Measurements from ENCODE around the gene GIPC1. TPM values are rescaled to one million over a fixed set of nuclear protein-coding genes. Genes with fewer than 3 reads are reported as not detected.

The GIPC1 gene
- total and polyA plus RNA-seq, 9 of the 15 experiments (the other 6 are each of a cell fraction or from before 2014, with no cell fraction given) = 0.49 to 54.7 (median 24.8) TPM

DNA sequence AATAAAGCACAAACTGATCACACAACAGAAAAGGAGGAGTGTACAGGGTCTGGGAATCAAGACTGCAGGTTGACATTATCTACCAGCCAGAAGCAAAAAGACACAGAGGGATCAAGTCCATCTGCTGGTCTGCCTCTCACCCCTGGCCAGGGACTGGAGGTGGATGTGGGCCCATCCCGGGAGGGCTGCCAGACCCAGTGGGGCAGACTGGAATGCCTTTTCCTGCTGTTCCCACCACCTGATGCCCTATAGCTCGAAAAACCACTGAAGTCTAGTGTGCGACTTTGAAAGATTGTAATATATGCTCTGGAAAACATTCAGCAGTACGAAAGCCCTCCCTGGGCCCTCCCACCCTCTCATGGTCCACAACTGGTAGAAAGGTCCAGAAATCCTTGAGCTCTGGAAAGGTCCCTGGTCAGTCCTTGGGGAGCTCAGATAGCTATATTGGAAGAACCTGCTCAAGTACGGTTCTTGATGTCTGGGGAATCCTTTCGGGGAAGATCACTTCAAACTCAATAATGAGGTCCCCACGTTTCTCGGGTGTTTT lies 19.6 kb upstream of the GIPC1 start:
- in situ Hi-C loops (cut with MboI) = no loop called here
- no peaks in the 10 kb centered on the region for H3K27me3 ChIP-seq (ENCODE audit: control insufficient read depth in 2 of 2, insufficient read depth in 2 of 2, low read length in 2 of 2)
- 34% methylated on average over 7 of the region's 8 CpGs for WGBS (ENCODE audit: insufficient coverage, low coverage, missing lambda C conversion rate)
- BruUV-seq (replicated peaks) = no TSS peak
- no peak for FAIRE-seq
- no peak for ATAC-seq
- peaks cover 26% of the 10 kb centered on the region for H4K20me1 ChIP-seq (replicated peaks; ENCODE audit: control insufficient read depth, insufficient read depth, low read length)
- ChIA-PET POLR2A (interaction anchor here (0.6 to 6.3 kb wide), 6 partner anchors 9 to 249 kb away, joined by 3 to 70 read pairs (median 8); partner anchors contain the start of gene GIPC1), CTCF (ENCODE audit: low intra/inter-chr PET ratio) (no interaction called here)
- H3K9ac ChIP-seq (ENCODE audit: insufficient read depth in 1 of 2, low read depth in 2 of 2, low read length in 2 of 2) = peak overlapping the region; percentile 96 to 100; a peak in 3 of 4 replicates
- no peak overlapping the region for H2AFZ ChIP-seq (ENCODE audit: low read depth, low read length)
- H3K79me2 ChIP-seq (ENCODE audit: control insufficient read depth, insufficient read depth, low read length) = peaks cover 45% of the 10 kb centered on the region
- H3K36me3 ChIP-seq (ENCODE audit: control insufficient read depth, insufficient read depth, low read length) = peaks cover 38% of the 10 kb centered on the region
- DNase-seq (ENCODE audit: extremely low read depth in 1 of 4, low spot score in 3 of 4) = no peak
- intact Hi-C loops (cut with micrococcal nuclease) = loop anchor here (5.0 kb wide), 1 partner anchor 37 kb away; no protein-coding TSS in a partner anchor
- peak overlapping the region; percentile 35; the same call in 1 of the 3 replicates for H3K27ac ChIP-seq (ENCODE audit: extremely low read depth, low read depth, low read length)
- H3K4me1 ChIP-seq (replicated peaks in 1 of 2; ENCODE audit: control insufficient read depth in 2 of 2, insufficient read depth in 2 of 2, low read length in 2 of 2) = peaks cover 53 to 60% of the 10 kb centered on the region in 2 experiments
- no peaks in the 10 kb centered on the region for H3K9me1 ChIP-seq (ENCODE audit: control insufficient read depth, insufficient read depth, low read length)
- peak overlapping the region; percentile 98 for H3K4me3 ChIP-seq
- peak overlapping the region; percentile 99 for H3K4me2 ChIP-seq (ENCODE audit: insufficient read depth, low read length)
- H3K9me3 ChIP-seq (replicated peaks; ENCODE audit: control insufficient read depth, insufficient read depth, low read depth, low read length) = no peaks in the 10 kb centered on the region
- TF ChIP-seq PHTF2 (CRISPR knock-in tag; IDR thresholded peaks at IDR 0.05) (peak; percentile 35; the same call in 1 of the 2 replicates), CBFB (CRISPR knock-in tag; IDR thresholded peaks at IDR 0.05) (no peak), CCNT2 (IDR thresholded peaks at IDR 0.05; ENCODE audit: borderline replicate concordance, extremely low read depth, insufficient read length, low read depth, low read length) (peak; percentile 34), RBFOX2 (IDR thresholded peaks at IDR 0.05; ENCODE audit: low read depth, low read length) (peak; percentile 56; the same call in 1 of the 2 replicates), TAL1 (IDR thresholded peaks at IDR 0.05) (no peak), ZNF124 (CRISPR knock-in tag; IDR thresholded peaks at IDR 0.05) (no peak), ZNF121 (CRISPR knock-in tag; conservative IDR thresholded peaks at IDR 0.05) (no peak), KAT2B (IDR thresholded peaks at IDR 0.05; ENCODE audit: low read depth, low read length) (no peak), ZC3H4 (CRISPR knock-in tag; IDR thresholded peaks at IDR 0.05; ENCODE audit: borderline replicate concordance) (peak; percentile 41; the same call in 1 of the 2 replicates)
- TF ChIP-seq, protein P1, sequence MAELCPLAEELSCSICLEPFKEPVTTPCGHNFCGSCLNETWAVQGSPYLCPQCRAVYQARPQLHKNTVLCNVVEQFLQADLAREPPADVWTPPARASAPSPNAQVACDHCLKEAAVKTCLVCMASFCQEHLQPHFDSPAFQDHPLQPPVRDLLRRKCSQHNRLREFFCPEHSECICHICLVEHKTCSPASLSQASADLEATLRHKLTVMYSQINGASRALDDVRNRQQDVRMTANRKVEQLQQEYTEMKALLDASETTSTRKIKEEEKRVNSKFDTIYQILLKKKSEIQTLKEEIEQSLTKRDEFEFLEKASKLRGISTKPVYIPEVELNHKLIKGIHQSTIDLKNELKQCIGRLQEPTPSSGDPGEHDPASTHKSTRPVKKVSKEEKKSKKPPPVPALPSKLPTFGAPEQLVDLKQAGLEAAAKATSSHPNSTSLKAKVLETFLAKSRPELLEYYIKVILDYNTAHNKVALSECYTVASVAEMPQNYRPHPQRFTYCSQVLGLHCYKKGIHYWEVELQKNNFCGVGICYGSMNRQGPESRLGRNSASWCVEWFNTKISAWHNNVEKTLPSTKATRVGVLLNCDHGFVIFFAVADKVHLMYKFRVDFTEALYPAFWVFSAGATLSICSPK (IDR thresholded peaks at IDR 0.05; ENCODE audit: borderline replicate concordance) = no peak
- TF ChIP-seq, protein P2, sequence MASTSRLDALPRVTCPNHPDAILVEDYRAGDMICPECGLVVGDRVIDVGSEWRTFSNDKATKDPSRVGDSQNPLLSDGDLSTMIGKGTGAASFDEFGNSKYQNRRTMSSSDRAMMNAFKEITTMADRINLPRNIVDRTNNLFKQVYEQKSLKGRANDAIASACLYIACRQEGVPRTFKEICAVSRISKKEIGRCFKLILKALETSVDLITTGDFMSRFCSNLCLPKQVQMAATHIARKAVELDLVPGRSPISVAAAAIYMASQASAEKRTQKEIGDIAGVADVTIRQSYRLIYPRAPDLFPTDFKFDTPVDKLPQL (IDR thresholded peaks at IDR 0.05; ENCODE audit: extremely low read depth, insufficient read length) = no peak
- TF ChIP-seq, protein P3, sequence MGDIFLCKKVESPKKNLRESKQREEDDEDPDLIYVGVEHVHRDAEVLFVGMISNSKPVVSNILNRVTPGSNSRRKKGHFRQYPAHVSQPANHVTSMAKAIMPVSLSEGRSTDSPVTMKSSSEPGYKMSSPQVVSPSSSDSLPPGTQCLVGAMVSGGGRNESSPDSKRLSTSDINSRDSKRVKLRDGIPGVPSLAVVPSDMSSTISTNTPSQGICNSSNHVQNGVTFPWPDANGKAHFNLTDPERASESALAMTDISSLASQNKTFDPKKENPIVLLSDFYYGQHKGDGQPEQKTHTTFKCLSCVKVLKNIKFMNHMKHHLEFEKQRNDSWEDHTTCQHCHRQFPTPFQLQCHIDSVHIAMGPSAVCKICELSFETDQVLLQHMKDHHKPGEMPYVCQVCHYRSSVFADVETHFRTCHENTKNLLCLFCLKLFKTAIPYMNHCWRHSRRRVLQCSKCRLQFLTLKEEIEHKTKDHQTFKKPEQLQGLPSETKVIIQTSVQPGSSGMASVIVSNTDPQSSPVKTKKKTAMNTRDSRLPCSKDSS (IDR thresholded peaks at IDR 0.05; ENCODE audit: low read depth, partially characterized antibody) = no peak
- TF ChIP-seq, protein P4, sequence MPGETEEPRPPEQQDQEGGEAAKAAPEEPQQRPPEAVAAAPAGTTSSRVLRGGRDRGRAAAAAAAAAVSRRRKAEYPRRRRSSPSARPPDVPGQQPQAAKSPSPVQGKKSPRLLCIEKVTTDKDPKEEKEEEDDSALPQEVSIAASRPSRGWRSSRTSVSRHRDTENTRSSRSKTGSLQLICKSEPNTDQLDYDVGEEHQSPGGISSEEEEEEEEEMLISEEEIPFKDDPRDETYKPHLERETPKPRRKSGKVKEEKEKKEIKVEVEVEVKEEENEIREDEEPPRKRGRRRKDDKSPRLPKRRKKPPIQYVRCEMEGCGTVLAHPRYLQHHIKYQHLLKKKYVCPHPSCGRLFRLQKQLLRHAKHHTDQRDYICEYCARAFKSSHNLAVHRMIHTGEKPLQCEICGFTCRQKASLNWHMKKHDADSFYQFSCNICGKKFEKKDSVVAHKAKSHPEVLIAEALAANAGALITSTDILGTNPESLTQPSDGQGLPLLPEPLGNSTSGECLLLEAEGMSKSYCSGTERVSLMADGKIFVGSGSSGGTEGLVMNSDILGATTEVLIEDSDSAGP (CRISPR knock-in tag; IDR thresholded peaks at IDR 0.05) = no peak
- TF ChIP-seq, protein P5, sequence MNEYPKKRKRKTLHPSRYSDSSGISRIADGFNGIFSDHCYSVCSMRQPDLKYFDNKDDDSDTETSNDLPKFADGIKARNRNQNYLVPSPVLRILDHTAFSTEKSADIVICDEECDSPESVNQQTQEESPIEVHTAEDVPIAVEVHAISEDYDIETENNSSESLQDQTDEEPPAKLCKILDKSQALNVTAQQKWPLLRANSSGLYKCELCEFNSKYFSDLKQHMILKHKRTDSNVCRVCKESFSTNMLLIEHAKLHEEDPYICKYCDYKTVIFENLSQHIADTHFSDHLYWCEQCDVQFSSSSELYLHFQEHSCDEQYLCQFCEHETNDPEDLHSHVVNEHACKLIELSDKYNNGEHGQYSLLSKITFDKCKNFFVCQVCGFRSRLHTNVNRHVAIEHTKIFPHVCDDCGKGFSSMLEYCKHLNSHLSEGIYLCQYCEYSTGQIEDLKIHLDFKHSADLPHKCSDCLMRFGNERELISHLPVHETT (CRISPR knock-in tag; conservative IDR thresholded peaks at IDR 0.05 in 1 of 2, IDR thresholded peaks at IDR 0.05 in 1 of 2) = no peak

Measured in K562 (cell line).